HL-60/S4 (cell line): ENCODE measurements around the gene JMJD7.

Source experiments
- in situ Hi-C: fragments of 300-500 bp; cut with MboI; formaldehyde crosslinking; loops from 2 replicates; pipeline ENCODE4 v1.14.3; 2022; ENCODE audit warnings: low sequenced_read_pairs

Gene JMJD7

GRCh38 chr15:41838400-41838897 lies 10.6 kb downstream of the JMJD7 start, which contains the start of gene PLA2G4B:
Gene PLA2G4B, plus strand, starts transcription at chr15:41838847. Its CDS starts 67 bp downstream, at chr15:41838914.
- in situ Hi-C loops: no loop called here

- in situ Hi-C loops: no loop called here
Measured at GRCh38 chr15:41839781-41840491, 12.0 kb downstream of the JMJD7 start.

DNA sequence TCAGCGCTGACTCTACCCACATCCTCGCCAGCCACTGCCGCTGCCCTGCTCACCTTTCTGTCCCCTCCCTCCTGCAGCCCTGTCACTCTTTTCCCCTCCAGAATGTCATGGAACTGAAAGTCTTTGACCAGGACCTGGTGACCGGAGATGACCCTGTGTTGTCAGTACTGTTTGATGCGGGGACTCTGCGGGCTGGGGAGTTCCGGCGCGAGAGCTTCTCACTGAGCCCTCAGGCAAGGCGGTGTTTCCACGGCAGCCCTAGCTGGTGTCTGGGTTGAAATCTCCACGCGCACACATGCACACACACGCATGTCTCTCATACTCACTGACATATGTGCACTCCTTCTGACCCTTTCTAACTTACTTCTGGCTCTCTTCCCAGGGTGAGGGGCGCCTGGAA lies 12.8 kb downstream of the JMJD7 start:
- in situ Hi-C loops: no loop called here

- in situ Hi-C loops: no loop called here
Measured at GRCh38 chr15:41841131-41841530, 13.2 kb downstream of the JMJD7 start.

DNA sequence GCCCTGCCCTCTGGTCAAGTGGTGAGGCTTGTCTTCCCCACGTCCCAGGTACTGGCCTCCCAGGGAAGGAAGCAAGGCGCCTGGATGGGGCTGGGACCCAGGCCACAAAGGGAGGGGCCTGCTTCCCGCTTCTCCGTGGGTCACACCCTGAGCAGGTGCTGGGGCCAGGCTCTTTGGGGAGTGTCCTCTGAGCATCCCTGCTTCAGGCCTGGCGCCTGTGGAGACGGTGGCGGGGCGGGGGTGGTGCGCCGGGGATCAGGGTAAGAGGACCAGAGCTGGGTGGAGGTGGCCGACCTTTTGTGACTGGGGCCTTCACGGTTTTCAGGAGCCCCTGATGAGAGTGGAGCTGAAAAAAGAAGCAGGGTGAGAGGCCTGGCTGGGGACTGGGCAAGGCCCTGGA lies 14.3 kb downstream of the JMJD7 start:
- in situ Hi-C loops: no loop called here

- in situ Hi-C loops: no loop called here
Measured at GRCh38 chr15:41843571-41843970, 15.7 kb downstream of the JMJD7 start.

DNA sequence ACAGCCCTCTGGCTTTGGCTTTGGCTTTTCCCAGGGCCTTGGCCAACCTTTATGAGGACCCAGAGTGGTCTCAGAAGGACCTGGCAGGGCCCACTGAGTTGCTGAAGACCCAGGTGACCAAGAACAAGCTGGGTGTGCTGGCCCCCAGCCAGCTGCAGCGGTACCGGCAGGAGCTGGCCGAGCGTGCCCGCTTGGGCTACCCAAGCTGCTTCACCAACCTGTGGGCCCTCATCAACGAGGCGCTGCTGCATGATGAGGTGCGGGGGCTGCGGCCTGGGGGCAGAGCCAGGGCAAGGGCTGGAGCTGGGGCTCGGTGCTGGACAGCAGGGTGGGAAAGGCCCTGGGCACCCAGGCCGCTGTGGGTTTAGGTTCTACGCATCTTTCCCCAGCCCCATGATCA lies 16.9 kb downstream of the JMJD7 start:
- in situ Hi-C loops: no loop called here

- in situ Hi-C loops: no loop called here
Measured at GRCh38 chr15:41847206-41847605, 19.3 kb downstream of the JMJD7 start.

GRCh38 chr15:41847981-41848380 lies 20.1 kb downstream of the JMJD7 start:
- in situ Hi-C loops: no loop called here

DNA sequence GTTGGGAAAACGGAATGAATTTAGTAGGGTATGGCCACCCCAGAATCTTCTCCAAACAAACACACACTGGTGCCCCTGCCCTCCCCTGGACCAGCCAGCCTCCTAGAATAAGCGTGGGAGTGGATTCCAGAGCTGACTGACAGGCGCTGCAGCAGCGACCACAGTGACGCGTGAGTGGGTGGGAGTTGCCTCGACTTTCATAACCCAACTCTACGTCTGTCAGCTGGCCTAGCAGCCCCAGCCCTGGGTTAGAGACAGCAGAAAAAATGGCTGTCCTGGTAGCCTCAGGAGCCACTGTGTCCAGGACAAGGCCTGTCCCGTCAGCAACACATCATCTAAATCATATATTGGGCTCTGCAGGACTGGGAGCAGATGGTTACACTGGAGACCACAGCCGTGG lies 20.7 kb downstream of the JMJD7 start:
- in situ Hi-C loops: no loop called here

DNA sequence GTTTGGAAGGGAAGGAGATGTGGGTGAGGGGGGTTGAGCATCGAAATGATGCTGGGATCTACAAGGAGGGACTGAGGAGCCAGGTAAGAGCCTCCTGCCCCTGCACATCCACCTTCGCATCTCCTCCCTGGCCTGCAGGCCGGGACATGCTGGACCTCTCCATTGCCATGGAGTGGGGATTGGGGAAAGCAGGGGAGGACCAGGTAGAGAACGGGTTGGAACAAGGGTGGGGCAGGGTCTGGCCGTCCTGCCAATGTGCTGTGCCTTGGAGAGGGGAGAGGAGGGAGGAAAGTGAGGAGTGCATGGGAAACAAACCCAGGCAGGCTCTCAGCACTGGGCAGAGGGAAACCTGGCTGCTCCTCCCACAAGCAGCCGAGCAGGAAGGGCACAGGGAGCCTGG lies 21.3 kb downstream of the JMJD7 start:
- in situ Hi-C loops: no loop called here

- in situ Hi-C loops: no loop called here
Measured at GRCh38 chr15:41849861-41850260, 22.0 kb downstream of the JMJD7 start.

DNA sequence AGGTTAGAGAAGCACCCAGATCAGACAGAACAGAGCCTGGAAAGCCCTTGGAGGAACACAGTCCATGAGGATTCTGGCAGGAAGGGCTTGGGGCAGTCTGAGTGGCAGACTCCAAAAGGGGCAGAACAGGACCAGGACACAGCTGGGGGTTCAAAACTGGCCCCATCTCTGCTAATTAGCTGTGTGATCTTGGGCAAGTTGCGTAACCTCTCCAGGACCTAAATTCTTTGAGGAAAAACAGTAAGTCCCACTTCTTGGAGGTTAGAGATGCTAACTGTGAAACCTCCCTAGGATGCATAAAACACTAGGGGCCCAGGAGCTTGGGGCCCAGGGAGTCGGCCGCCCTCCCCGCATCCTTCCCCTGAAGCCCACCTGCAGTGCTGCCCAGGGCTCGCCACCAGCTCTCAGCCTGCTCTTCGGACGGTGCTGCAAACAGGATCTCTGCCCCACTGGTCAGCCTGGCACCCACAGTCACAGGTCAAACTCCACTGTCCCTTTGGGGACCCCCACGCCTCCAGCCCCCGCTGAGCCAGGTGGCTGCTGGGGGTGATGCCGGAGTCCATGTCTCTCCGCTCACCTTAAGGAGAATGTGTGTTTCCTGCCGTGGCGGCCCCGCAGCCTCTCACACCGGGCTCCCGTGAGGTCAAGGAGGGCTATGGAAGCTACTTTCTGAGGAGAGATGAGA lies 22.7 kb downstream of the JMJD7 start:
- in situ Hi-C loops: no loop called here

- in situ Hi-C loops: no loop called here
Measured at GRCh38 chr15:41851167-41851523, 23.3 kb downstream of the JMJD7 start.

- in situ Hi-C loops: no loop called here
Measured at GRCh38 chr15:41851755-41852370, 24.0 kb downstream of the JMJD7 start.

DNA sequence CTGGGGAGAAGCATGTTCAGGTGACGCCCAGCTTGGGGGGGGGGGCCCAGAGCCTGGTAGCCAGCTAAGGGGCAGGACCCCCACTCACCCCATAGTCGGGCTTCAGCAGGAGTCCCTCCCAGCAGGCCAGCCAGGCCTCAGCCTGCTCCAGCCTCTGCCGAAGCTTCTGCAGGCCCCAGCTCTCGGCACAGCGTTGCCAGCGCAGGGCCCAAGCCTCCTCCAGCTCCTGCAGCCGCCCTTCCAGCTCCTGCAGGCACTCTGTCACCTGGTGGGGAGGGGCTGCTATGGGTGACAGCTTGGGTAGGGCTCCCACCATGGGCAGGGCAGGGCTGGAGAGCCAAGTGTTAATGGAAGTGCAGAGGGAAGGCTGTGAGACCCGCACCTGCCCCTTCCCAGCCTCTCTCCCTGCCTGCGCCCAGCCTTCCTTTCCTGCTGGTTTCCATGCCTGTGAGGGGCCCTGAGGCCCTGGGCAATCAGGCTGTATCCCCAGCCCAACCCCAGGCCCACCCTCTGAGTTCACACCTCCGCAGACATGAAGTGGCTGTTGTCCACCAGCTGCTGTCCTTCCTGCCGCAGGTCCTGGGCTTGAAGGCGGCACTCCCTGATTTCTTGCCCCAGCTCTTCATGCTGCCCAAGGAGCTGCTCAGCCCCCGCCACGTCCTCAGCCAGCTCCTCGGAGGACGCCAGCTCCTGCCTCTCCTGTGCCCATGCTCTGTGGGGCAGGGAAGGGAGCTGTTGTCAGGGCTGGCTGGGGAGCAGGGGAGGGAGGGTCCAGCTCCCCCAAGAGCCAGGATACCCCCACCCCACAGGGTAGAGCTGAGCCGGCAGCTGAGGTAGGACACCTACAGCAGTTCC lies 25.1 kb downstream of the JMJD7 start:
- in situ Hi-C loops: no loop called here

- in situ Hi-C loops: no loop called here
Measured at GRCh38 chr15:41853831-41854230, 25.9 kb downstream of the JMJD7 start.

- in situ Hi-C loops: no loop called here
Measured at GRCh38 chr15:41854443-41854842, 26.6 kb downstream of the JMJD7 start.

DNA sequence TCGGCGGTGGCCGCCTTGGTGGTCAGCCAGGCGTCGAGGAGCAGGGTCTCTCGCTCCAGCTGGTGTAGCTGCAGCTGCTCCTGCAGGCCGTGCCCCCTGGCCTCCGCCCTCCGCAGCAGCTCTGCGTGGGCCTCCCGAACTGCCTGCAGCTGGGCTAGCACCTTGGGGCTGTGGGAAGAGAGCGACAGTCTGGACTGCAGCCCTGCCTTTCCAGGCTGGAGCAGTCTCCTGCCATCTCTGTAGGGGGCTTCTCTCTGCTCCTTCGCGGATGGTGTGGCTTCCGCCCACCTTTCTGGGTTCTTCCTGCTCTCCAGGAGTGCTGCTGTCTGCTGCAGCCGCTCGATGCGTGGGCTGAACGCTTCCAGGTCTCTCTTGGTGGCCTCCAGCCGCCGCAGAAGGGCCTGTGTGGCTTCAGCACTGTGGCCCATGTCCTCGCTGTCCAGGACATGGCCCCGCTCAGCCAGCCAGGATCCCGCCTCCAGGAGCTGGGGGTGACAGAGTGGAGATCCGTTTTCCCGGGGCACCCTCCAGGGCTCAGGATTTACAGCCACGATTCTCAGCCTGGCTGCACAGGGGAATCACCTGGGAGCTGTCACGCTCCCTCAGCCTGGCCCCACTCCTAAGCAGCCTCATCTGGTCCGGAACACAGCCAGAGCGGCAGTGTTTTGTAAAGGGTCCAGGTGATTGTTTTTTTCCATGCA lies 27.5 kb downstream of the JMJD7 start:
- in situ Hi-C loops: no loop called here

GRCh38 chr15:41856262-41856661 lies 28.4 kb downstream of the JMJD7 start:
- in situ Hi-C loops: no loop called here
